Esophagus squamous epithelium (tissue), 4 donors: ENCODE results near the gene PLBD2.

Experiments
- CTCF ChIP-seq, 6 experiments: fragments of 450-650 bp in 4 of 6; fragments of 200-600 bp in 2 of 6; sonication (generic) in 2 of 6; IDR thresholded peaks; one replicate each; pipeline ENCODE4 v1.5.1; 2016 to 2019; ENCODE audit warnings: antibody characterized with exemption in 6 of 6, mild to moderate bottlenecking in 4 of 6, moderate library complexity in 4 of 6
- POLR2A ChIP-seq, 4 donors: fragments of 450-650 bp; IDR thresholded peaks; one replicate each; pipeline ENCODE4 v1.6.1; 2017; ENCODE audit warnings: antibody characterized with exemption in 4 of 4, mild to moderate bottlenecking in 4 of 4, moderate library complexity in 3 of 4

DNA sequence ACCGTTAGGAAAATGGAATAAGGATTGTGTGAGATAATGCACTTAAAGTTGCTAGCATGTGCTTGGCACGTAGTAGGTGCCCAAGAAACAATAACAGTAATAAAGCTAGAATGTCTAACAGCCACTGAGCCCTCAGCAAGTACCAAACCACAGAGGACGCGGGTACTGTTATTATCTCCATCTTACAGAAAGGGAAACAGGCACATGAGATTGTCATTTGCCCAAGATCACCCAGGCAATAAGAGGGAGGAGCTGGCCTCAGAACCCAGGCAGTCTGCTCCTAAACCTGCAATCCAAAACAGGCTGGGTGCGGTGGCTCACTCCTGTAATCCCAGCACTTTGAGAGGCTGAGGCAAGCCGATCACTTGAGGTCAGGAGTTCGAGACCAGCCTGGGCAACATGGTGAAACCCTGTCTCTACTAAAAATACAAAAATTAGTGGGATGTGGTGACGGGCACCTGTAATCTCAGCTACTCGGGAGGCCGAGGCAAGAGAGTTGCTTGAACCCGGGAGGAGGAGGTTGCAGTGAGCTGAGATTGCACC lies 50.4 kb downstream of the PLBD2 start:
- TF ChIP-seq CTCF (IDR thresholded peaks at IDR 0.05) (no peak), POLR2A (IDR thresholded peaks at IDR 0.05) (no peak)
